HepG2 (cell line): ENCODE results near the gene NLRC5. TPM values are rescaled to one million over a fixed set of nuclear protein-coding genes. Genes with fewer than 3 reads are reported as not detected.

ENCODE experiments used
- ATAC-seq: fragments of 200-7000 bp; cut with Tn5 transposase; 3 replicates; pipeline ENCODE4 v1.9.1; 2020; ENCODE audit warnings: mild to moderate bottlenecking, moderate library complexity
- BruUV-seq: library from RNA; stranded (reverse); fragments of 400-500 nt; replicated peaks from 2 replicates; lab custom pipeline; 2021; lab: Mats Ljungman, UMichigan
- CTCF ChIA-PET: fragments of 300-600 bp; formaldehyde crosslinking; extraction: SDS; loops from one replicate; lab custom pipeline; 2021; ENCODE audit warnings: low total read pairs, inconsistent platforms, low intra/inter-chr PET ratio; lab: Yijun Ruan, JAX
- POLR2A ChIA-PET: fragments of 350-600 bp; sonication (Branson Sonifier 250); formaldehyde crosslinking; loops from one replicate; lab custom pipeline; 2020; ENCODE audit warnings: antibody characterized with exemption, inconsistent platforms; lab: Yijun Ruan, JAX
- DNase-seq: peaks from one replicate; pipeline ENCODE4 v3.0.0-alpha.2; 2015; ENCODE audit warnings: low spot score
- FAIRE-seq: peaks from 3 replicates; lab custom pipeline; 2011; peaks lifted over from hg19 to GRCh38; lab: Jason Lieb, UNC
- H2AFZ ChIP-seq: one replicate; pipeline ENCODE4 v1.6.1; 2011; ENCODE audit warnings: low read length, inconsistent platforms
- H3K27ac ChIP-seq: fragments of 300-600 bp; 3 replicates; pipeline ENCODE4 v1.8.0; 2011; ENCODE audit warnings: mixed run types, mild to moderate bottlenecking, mixed read lengths, low read length, inconsistent platforms; ENCODE audit not compliant: insufficient read depth; ENCODE audit errors: extremely low read length
- H3K27me3 ChIP-seq, 2 experiments: fragments of 200-600 bp in 1 of 2; 2 replicates in 1 of 2; 3 replicates in 1 of 2; pipeline versions ENCODE4 v1.6.0 to v1.8.0; 2011; ENCODE audit warnings: low read length in 2 of 2, mild to moderate bottlenecking in 2 of 2, moderate library complexity in 2 of 2, inconsistent platforms in 1 of 2; ENCODE audit not compliant: insufficient read depth in 2 of 2, control insufficient read depth in 1 of 2
- H3K36me3 ChIP-seq, 2 experiments: fragments of 200-600 bp in 1 of 2; replicated peaks in 1 of 2; 2 replicates in 1 of 2; 3 replicates in 1 of 2; pipeline versions ENCODE4 v1.5.1 to v1.8.0; 2011; ENCODE audit warnings: low read length in 2 of 2, inconsistent platforms in 1 of 2; ENCODE audit not compliant: insufficient read depth in 2 of 2, control insufficient read depth in 1 of 2
- H3K4me1 ChIP-seq: 2 replicates; pipeline ENCODE4 v1.5.1; 2012; ENCODE audit warnings: low read length, inconsistent platforms; ENCODE audit not compliant: insufficient read depth
- H3K4me2 ChIP-seq: 2 replicates; pipeline ENCODE4 v1.6.0; 2011; ENCODE audit warnings: low read depth, low read length, inconsistent platforms
- H3K4me3 ChIP-seq, 3 experiments: fragments of 200-600 bp in 1 of 3; sonication (generic), shearing (Covaris generic) in 1 of 3; replicated peaks in 1 of 3; 2 replicates each; pipeline ENCODE4 v1.5.1; 2011 to 2016; ENCODE audit warnings: low read length in 3 of 3, inconsistent platforms in 2 of 3, low read depth in 2 of 3, mild to moderate bottlenecking in 2 of 3, control low read depth in 1 of 3, mixed read lengths in 1 of 3; ENCODE audit not compliant: insufficient read depth in 1 of 3
- H3K79me2 ChIP-seq: one replicate; pipeline ENCODE4 v1.6.1; 2011; ENCODE audit warnings: low read length, inconsistent platforms; ENCODE audit not compliant: insufficient read depth
- H3K9ac ChIP-seq: 2 replicates; pipeline ENCODE4 v1.6.0; 2011; ENCODE audit warnings: mild to moderate bottlenecking, low read depth, low read length, inconsistent platforms; ENCODE audit not compliant: insufficient read depth
- H3K9me3 ChIP-seq: 2 replicates; pipeline ENCODE4 v1.5.1; 2012; ENCODE audit warnings: mild to moderate bottlenecking, low read length
- H4K20me1 ChIP-seq: 2 replicates; pipeline ENCODE4 v1.6.0; 2011; ENCODE audit warnings: inconsistent platforms, mild to moderate bottlenecking, low read length, moderate library complexity; ENCODE audit not compliant: insufficient read depth
- CAMTA2 ChIP-seq: sonication (generic); formaldehyde crosslinking; IDR thresholded peaks from 2 replicates; pipeline ENCODE4 v1.4.0; 2020; ENCODE audit warnings: mild to moderate bottlenecking, missing genetic modification reagents, borderline replicate concordance
- HMGXB3 ChIP-seq: sonication (generic); formaldehyde crosslinking; IDR thresholded peaks from 2 replicates; pipeline ENCODE4 v1.4.0; 2020; ENCODE audit warnings: missing genetic modification reagents, borderline replicate concordance
- MNT ChIP-seq: fragments of 450-650 bp; IDR thresholded peaks from 2 replicates; pipeline ENCODE4 v1.6.1; 2016
- PHF21A ChIP-seq: sonication (generic); formaldehyde crosslinking; IDR thresholded peaks from 2 replicates; pipeline ENCODE4 v1.5.0; 2020; ENCODE audit warnings: mild to moderate bottlenecking, missing genetic modification reagents
- SNAPC5 ChIP-seq: sonication (generic); formaldehyde crosslinking; IDR thresholded peaks from 2 replicates; pipeline ENCODE4 v1.8.1; 2023; ENCODE audit warnings: mild to moderate bottlenecking, missing genetic modification reagents, borderline replicate concordance
- ZNF629 ChIP-seq: sonication (generic); formaldehyde crosslinking; conservative IDR thresholded peaks from 2 replicates; pipeline ENCODE4 v1.5.0; 2020; ENCODE audit warnings: missing genetic modification reagents
- WGBS: methylation state at CpG from one replicate; pipeline ENCODE4 v1.1.6; 2017; ENCODE audit warnings: low lambda C conversion rate; 5-methylcytosine and 5-hydroxymethylcytosine counted together
- in situ Hi-C: cut with HindIII; loops from 2 replicates; pipeline ENCODE4 v1.10.0; 2017; ENCODE audit warnings: low pct_unique_long_range_greater_than_20kb; ENCODE audit not compliant: extremely low pct_ligation_motif_present
- intact Hi-C: fragments of 100-400 bp; cut with micrococcal nuclease; formaldehyde crosslinking; loops from one replicate; pipeline ENCODE4 v1.10.0; 2022; ENCODE audit not compliant: unreplicated experiment
- polyA plus RNA-seq, 8 experiments: library from polyadenylated mRNA; depleted of rRNA in 3 of 8; stranded (reverse) in 7 of 8; unstranded in 1 of 8; fragments of >200 nt; fragmentation: Illumina TruSeq in 4 of 8; extraction: Trizol in 4 of 8; gene quantifications; 2 replicates each; pipeline versions ENCODE4 v1.2.1 to v1.2.3, GENCODE V29; 2011 to 2016; ENCODE audit warnings: low read depth in 4 of 8, missing spikeins in 1 of 8, mixed read lengths in 1 of 8; ENCODE audit not compliant: insufficient read depth in 1 of 8
- total RNA-seq, 5 experiments: library from RNA; depleted of rRNA; stranded (reverse); fragments of >200 nt; fragmentation: Illumina TruSeq; extraction: Trizol; gene quantifications; 2 replicates each; pipeline ENCODE4 v1.2.3, GENCODE V29; 2016; ENCODE audit warnings: low read depth in 1 of 5

The NLRC5 gene
- total and polyA plus RNA-seq, 2 of the 13 experiments (the other 11 are each of a cell fraction or from before 2014, with no cell fraction given): 6.3 to 12.7 TPM

- TF ChIP-seq PHF21A (CRISPR knock-in tag) (no peak), SNAPC5 (CRISPR knock-in tag) (no peak), CAMTA2 (no peak)
Measured at GRCh38 chr16:56977216-56977615, 12.1 kb upstream of the NLRC5 start (continued).

- H4K20me1 ChIP-seq: no peaks in the 10 kb centered on the region
- no peak overlapping the region for H3K4me3 ChIP-seq
- BruUV-seq: no TSS peak
- ChIA-PET CTCF (no interaction called here), POLR2A (no interaction called here)
- H3K4me1 ChIP-seq: peaks cover 14% of the 10 kb centered on the region
- 55% methylated on average over 11 of the region's 11 CpGs for WGBS
- intact Hi-C loops: no loop called here
- no peak for FAIRE-seq
- in situ Hi-C loops: no loop called here
- peak; percentile 76 for TF ChIP-seq MNT
- TF ChIP-seq ZNF629 (CRISPR knock-in tag): peak; percentile 87
- TF ChIP-seq HMGXB3: no peak
- peaks cover 1 to 35% of the 10 kb centered on the region in 2 experiments; a peak in 3 of 5 replicates for H3K27me3 ChIP-seq
- no peak overlapping the region for H3K9ac ChIP-seq
- H3K27ac ChIP-seq: no peak overlapping the region
- H3K4me2 ChIP-seq: no peak overlapping the region
- DNase-seq: no peak
- ATAC-seq: no peak
- no peaks in the 10 kb centered on the region for H3K9me3 ChIP-seq
- no peaks in the 10 kb centered on the region for H3K36me3 ChIP-seq
- no peaks in the 10 kb centered on the region for H3K79me2 ChIP-seq
- H2AFZ ChIP-seq: no peak overlapping the region
Measured at GRCh38 chr16:56977823-56978430, 11.4 kb upstream of the NLRC5 start.
